Prostate gland (tissue), 2 donors: ENCODE results near the gene PRB3. TPM values are rescaled to one million over a fixed set of nuclear protein-coding genes. Genes with fewer than 3 reads are reported as not detected.

Experiments
- DNase-seq: peaks from one replicate; pipeline ENCODE4 v3.0.0-alpha.2; 2019; ENCODE audit warnings: low spot score
- H3K27ac ChIP-seq, 2 donors: fragments of 200-600 bp; sonication (generic); 2 replicates each; pipeline ENCODE4 v1.5.1; 2017 to 2019
- H3K27me3 ChIP-seq: fragments of 200-600 bp; sonication (generic); replicated peaks from 2 replicates; pipeline ENCODE4 v1.5.1; 2019; ENCODE audit not compliant: insufficient read depth
- H3K36me3 ChIP-seq, 2 donors: fragments of 200-600 bp; sonication (generic); 1 replicate in 1 of 2; 2 replicates in 1 of 2; pipeline versions ENCODE4 v1.5.1 to v1.8.1; 2017 to 2019
- H3K4me1 ChIP-seq: fragments of 200-600 bp; sonication (generic); replicated peaks from 2 replicates; pipeline ENCODE4 v1.5.1; 2019
- H3K4me3 ChIP-seq, 2 donors: fragments of 200-600 bp; sonication (generic); 2 replicates each; pipeline ENCODE4 v1.5.1; 2017 to 2019
- H3K9me3 ChIP-seq: fragments of 200-600 bp; sonication (generic); 2 replicates; pipeline ENCODE4 v1.5.1; 2017
- POLR2A ChIP-seq: fragments of 450-650 bp; IDR thresholded peaks from one replicate; pipeline ENCODE4 v1.6.1; 2016; ENCODE audit warnings: antibody characterized with exemption, mild to moderate bottlenecking
- POLR2AphosphoS5 ChIP-seq: sonication (generic); formaldehyde crosslinking; IDR thresholded peaks from one replicate; pipeline ENCODE4 v1.6.1; 2017; ENCODE audit warnings: antibody characterized with exemption
- WGBS: methylation state at CpG from one replicate; pipeline ENCODE4 v1.1.5; 2018; 5-methylcytosine and 5-hydroxymethylcytosine counted together
- intact Hi-C: fragments of 100-400 bp; cut with DNase I; formaldehyde crosslinking; loops from one replicate; pipeline ENCODE4 v1.14.2; 2022
- total RNA-seq, 2 donors: library from RNA; depleted of rRNA; stranded (reverse); fragments of >200 nt; gene quantifications; one replicate each; pipeline ENCODE4 v1.1.0, GENCODE V29; 2016
- TF ChIP-seq, protein P1 (sequence below), 4 experiments: fragments of 200-600 bp in 2 of 4; fragments of 450-650 bp in 2 of 4; sonication (generic) in 2 of 4; IDR thresholded peaks; 1 replicate in 3 of 4; 2 replicates in 1 of 4; pipeline ENCODE4 v1.5.1; 2016 to 2019; ENCODE audit warnings: antibody characterized with exemption in 4 of 4, mild to moderate bottlenecking in 2 of 4, moderate library complexity in 2 of 4

PRB3 gene
- total RNA-seq: not detected

GRCh38 chr12:11269607-11270006 is at the start of gene PRB3:
PRB3 (minus strand) TSS chr12:11269707; CDS start chr12:11269669, 38 bp downstream.
- TF ChIP-seq POLR2AphosphoS5 (no peak), POLR2A (no peak)
- TF ChIP-seq, protein P1, sequence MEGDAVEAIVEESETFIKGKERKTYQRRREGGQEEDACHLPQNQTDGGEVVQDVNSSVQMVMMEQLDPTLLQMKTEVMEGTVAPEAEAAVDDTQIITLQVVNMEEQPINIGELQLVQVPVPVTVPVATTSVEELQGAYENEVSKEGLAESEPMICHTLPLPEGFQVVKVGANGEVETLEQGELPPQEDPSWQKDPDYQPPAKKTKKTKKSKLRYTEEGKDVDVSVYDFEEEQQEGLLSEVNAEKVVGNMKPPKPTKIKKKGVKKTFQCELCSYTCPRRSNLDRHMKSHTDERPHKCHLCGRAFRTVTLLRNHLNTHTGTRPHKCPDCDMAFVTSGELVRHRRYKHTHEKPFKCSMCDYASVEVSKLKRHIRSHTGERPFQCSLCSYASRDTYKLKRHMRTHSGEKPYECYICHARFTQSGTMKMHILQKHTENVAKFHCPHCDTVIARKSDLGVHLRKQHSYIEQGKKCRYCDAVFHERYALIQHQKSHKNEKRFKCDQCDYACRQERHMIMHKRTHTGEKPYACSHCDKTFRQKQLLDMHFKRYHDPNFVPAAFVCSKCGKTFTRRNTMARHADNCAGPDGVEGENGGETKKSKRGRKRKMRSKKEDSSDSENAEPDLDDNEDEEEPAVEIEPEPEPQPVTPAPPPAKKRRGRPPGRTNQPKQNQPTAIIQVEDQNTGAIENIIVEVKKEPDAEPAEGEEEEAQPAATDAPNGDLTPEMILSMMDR (IDR thresholded peaks at IDR 0.05): no peak
- WGBS: 86% methylated on average over 3 of the region's 3 CpGs
- Histone ChIP-seq H3K27me3 (no peaks in the 10 kb centered on the region), H3K27ac (no peak within 1 kb of the TSS), H3K9me3 (no peaks in the 10 kb centered on the region), H3K36me3 (no peaks in the 10 kb centered on the region), H3K4me1 (no peaks in the 10 kb centered on the region), H3K4me3 (no peak within 1 kb of the TSS)
- DNase-seq: no peak
- intact Hi-C loops: no loop called here

DNA sequence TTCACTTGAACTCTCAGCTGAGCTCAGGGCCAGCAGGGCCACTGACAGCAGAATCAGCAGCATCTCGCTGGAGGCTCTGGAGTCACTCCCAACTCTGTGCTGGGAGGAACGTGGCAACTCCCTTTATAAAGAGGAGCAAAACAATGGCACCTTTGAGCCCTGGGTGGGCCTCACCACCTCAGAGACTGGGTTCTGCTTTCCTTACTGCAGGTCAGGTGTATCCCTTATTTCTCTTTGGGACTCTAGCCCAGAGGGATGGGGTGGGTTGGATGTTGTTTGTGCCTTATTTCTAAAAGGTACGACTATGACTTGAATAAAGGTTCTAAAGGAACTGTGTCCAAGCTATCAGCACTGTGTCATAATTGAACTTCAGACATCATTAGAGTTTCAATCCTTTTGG is 40.8 kb upstream of the PRB3 start, which contains the start of gene PRB4:
Gene PRB4, minus strand, starts transcription at position 101 of the 400 bp plus-strand sequence. Its CDS starts 38 bp downstream, at position 63.
- no peak for TF ChIP-seq POLR2A
- TF ChIP-seq, protein P1 (IDR thresholded peaks at IDR 0.05): no peak
- TF ChIP-seq POLR2AphosphoS5: no peak
- no peaks in the 10 kb centered on the region for H3K4me1 ChIP-seq
- intact Hi-C loops: no loop called here
- 54% methylated on average over 3 of the region's 3 CpGs for WGBS
- no peak for DNase-seq
- no peaks in the 10 kb centered on the region for H3K9me3 ChIP-seq
- no peak within 1 kb of the TSS for H3K27ac ChIP-seq
- no peaks in the 10 kb centered on the region for H3K27me3 ChIP-seq
- no peak within 1 kb of the TSS for H3K4me3 ChIP-seq
- no peaks in the 10 kb centered on the region for H3K36me3 ChIP-seq

DNA sequence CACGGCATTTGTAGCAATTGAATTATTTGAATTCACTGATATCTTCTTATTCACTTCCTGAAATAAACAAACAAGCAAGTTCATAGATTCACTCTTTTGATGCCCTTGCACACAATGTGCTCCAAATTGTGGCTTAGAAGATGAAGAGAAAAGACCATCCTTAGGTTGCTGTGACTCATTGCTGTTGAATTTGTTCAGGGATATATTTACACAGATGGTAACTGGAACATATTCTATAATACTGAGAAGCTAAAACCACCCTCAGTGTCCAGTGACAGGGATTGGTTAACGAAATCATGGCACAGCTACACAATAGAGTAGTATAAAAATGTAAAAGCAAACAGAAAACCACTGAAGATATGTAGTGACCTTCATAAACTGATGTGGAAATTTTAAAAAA is 37.6 kb upstream of the PRB3 start:
- intact Hi-C loops: no loop called here
- H3K27me3 ChIP-seq: no peaks in the 10 kb centered on the region
- TF ChIP-seq, protein P1 (IDR thresholded peaks at IDR 0.05): no peak
- no peak for TF ChIP-seq POLR2AphosphoS5
- no peak overlapping the region for H3K27ac ChIP-seq
- no peaks in the 10 kb centered on the region for H3K36me3 ChIP-seq
- WGBS: 56% methylated on average over 2 of the region's 2 CpGs
- H3K9me3 ChIP-seq: no peaks in the 10 kb centered on the region
- H3K4me1 ChIP-seq: no peaks in the 10 kb centered on the region
- H3K4me3 ChIP-seq: no peak overlapping the region
- no peak for DNase-seq

DNA sequence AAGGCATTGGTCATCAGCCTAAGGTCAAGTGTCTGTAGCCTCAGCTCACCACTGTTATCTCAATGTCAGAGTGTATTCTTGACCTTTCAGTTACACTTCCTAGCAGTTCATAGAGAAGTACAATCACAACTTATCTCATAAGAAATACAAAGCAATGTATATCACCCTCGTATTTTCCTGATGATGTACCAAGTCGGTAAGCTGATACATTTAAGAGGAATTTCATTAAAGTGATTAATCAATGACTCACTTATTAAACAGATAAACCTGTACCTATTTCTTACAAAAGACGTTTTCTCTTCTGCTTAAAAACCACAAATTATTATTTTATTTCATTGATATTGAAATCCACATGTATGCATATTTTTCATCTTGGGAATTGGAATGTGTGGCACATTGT is 3.9 kb upstream of the PRB3 start:
- no peak overlapping the region for H3K27ac ChIP-seq
- intact Hi-C loops: no loop called here
- no peaks in the 10 kb centered on the region for H3K36me3 ChIP-seq
- no peaks in the 10 kb centered on the region for H3K4me1 ChIP-seq
- no peaks in the 10 kb centered on the region for H3K9me3 ChIP-seq
- WGBS: 66% methylated on average over 3 of the region's 3 CpGs
- no peaks in the 10 kb centered on the region for H3K27me3 ChIP-seq
- DNase-seq: no peak
- H3K4me3 ChIP-seq: no peak overlapping the region
- TF ChIP-seq POLR2A (no peak), POLR2AphosphoS5 (no peak)
- TF ChIP-seq, protein P1 (IDR thresholded peaks at IDR 0.05): no peak

DNA sequence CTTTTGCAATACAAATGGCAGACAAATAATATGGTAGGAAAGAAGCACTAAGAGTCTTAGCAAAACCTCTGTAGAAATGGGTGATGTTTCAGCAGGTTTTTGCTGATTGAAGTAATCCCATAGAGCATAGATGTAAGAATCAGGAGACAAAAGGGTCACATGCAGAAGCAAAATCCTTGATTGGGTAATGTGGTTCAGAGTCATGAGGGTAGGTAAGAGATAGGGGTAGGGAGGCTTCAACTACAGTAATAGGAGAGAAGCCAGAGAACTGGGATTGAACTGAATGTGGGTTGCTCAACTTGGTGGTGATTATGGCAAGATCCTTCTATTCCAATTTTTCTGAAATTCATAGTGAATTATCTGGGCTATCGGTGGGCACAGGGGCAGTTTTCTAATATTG is 5.0 kb downstream of the PRB3 start:
- Histone ChIP-seq H3K4me3 (no peak overlapping the region), H3K27me3 (no peaks in the 10 kb centered on the region), H3K27ac (no peak overlapping the region), H3K4me1 (no peaks in the 10 kb centered on the region), H3K9me3 (no peaks in the 10 kb centered on the region), H3K36me3 (no peaks in the 10 kb centered on the region)
- no peak for DNase-seq
- intact Hi-C loops: no loop called here
- WGBS: 94% methylated on average over 1 of the region's 1 CpG
- TF ChIP-seq POLR2A: no peak
- TF ChIP-seq, protein P1 (IDR thresholded peaks at IDR 0.05): no peak
- TF ChIP-seq POLR2AphosphoS5: no peak
